Measurements from ENCODE around the gene KRT32.
"Not testable (repeated sequence)": the region's sequence is repeated elsewhere in the genome, so short reads cannot be mapped to it uniquely, and the experiment has no call there.

The KRT32 gene

DNA sequence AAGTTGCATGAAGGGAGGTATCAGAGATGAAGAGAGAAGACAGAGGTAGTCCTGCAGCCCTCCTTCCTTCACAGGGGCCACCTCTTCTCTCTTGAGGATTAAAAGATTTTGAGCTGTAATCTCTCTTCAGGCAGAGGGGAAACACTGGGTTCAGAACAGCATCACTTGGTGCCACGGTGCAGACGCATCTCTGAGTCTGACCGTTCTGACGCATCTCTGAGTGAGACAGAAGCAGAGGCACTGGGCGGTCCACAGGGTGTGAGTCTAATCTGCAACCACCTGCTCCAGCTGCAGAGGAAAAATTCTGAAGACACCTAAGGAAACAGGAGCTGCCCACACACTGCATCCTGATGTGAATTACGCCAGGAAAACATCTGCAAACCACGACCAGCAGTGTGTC, 37.5 kb downstream of the KRT32 start:
- no peak for DNase-seq (ENCODE audit: low read depth in 3 of 3)

DNA sequence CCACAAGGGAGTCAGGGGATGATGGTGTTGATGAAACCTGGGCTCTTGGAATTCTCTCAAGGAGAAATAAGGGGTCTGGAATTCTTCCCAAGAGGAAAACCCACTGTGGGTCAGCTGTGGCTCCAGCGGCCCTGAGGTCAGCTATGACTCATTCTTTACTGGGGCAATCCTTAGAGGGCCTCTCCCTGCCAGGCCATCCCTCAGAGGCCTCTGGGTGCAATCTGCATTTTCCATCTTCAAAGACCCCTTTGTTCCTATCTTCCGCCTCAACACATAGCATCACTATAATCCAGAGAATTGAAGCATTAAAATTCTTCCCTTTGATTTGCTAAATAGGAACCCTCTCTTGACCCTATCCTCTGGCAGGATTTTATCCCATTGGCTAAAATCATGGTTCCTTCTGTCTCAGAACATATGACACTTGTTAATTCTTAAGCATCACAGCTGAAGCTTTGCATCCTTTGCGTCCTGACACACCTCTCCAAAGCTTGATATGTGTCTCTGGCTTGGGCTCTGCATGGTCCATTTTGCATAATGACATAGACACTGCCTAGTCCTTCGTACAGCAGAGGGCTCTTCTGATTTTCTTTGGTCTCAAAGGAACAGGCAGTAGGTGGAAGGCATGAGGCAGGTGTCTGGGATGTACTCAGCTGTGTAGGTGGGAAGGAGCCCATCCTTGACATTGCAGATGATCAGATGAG, 38.4 kb downstream of the KRT32 start:
- DNase-seq (ENCODE audit: low read depth in 3 of 3), result no peak

GRCh38 chr17:41424111-41424635, 43.0 kb downstream of the KRT32 start, which contains the start of gene KRT37:
Gene KRT37 (minus strand): TSS chr17:41424585. CDS start chr17:41424523, 62 bp downstream.
- no peak for DNase-seq (ENCODE audit: low read depth in 3 of 3)

DNA sequence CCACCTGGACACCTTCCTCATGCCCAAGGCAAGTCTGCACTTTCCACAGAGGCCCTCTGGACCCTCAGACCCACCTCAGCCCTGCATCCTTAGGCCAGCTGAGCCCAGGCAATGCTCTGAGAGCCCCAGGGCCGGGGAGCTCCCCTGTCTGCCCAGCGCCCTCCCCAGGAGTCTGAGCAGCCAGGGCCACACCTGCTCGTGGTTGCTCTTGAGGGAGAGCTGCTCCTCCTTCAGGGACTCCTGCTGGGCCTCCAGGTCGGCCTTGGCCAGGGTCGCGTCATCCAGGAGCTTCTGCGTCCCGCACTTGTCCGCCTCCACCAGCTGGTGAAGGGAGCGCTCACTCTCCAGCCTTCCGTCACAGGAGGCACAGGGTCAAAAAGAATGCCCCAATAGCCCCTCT, 44.6 kb downstream of the KRT32 start:
- DNase-seq (ENCODE audit: low read depth in 3 of 3), result not testable (repeated sequence)

DNA sequence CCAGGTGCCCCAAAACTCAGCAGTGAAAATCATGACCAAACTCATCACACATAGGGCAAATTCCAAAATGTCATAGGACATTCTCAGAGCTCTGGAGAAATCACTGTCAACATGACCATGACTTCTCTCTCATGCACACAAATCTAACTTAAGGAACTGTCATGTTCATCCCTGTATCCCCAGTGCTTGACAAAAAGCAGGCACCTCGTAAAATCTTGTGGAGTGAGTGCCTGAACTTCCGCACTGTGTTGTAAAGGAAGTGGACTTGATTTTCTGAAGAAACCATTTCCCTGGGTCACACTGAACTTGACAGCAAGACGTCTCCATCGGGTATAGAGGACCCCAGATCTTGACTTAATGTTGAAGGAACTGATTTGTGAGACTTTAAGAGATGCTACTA, 45.6 kb downstream of the KRT32 start:
- no peak for DNase-seq (ENCODE audit: low read depth in 3 of 3)

DNA sequence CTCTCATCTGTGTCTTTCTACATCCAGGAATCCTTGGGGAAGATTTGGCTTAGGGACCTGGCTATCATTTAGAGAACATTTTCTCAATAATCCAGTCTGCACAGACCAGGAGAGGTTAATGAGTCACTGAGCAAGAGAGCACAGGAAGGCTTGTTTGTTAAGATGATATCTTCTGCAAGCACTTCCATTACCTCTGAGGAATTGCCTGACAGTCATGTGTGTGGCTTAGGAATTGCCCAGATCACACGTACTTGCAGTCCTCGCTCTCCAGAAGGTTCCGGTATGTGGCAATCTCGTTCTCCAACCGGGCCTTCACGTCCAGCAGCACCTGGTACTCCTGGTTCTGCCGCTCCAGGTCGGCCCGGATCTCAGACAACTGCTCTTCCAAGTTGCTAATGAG, 46.1 kb downstream of the KRT32 start:
- DNase-seq (ENCODE audit: low read depth in 3 of 3), result no peak

DNA sequence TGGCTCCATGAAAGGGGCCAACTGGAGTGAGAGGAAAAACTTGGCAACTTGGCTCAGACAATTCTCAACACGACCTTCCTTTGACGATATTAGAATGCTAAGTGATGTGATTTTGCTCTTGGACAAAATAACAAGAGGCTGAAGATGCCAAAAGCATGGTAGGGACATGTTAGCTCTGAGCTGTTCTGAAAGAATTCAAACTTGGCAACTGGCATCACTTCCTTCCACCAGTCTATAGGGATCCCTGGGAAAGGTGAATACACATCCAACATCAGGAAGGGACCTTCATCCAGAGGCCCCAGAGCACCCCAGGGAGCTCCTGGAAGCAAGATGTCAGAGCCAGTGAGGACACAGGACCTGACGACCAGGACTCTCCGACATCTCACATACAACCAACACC, 47.1 kb downstream of the KRT32 start:
- DNase-seq (ENCODE audit: low read depth in 3 of 3), result no peak

DNA sequence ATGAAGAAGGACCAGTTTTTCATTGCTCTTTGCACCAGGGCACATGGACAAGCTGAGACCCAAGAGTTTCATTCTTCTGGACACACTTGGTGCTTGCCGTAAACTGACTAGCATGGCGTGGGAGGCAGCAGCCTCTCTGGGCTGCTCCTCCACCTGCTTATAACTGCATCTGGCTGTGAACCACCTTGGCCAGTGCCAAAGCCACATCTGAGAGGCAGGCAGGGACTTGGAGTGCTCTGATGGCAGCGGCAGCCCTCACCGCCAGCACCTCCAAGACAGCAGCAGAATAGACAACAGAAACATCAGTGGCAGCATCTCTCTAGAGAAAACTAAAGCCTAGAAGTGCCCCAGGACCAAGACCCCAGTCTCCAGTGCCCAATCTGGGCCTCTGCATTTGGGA, 47.5 kb downstream of the KRT32 start:
- no peak for DNase-seq (ENCODE audit: low read depth in 3 of 3)

DNA sequence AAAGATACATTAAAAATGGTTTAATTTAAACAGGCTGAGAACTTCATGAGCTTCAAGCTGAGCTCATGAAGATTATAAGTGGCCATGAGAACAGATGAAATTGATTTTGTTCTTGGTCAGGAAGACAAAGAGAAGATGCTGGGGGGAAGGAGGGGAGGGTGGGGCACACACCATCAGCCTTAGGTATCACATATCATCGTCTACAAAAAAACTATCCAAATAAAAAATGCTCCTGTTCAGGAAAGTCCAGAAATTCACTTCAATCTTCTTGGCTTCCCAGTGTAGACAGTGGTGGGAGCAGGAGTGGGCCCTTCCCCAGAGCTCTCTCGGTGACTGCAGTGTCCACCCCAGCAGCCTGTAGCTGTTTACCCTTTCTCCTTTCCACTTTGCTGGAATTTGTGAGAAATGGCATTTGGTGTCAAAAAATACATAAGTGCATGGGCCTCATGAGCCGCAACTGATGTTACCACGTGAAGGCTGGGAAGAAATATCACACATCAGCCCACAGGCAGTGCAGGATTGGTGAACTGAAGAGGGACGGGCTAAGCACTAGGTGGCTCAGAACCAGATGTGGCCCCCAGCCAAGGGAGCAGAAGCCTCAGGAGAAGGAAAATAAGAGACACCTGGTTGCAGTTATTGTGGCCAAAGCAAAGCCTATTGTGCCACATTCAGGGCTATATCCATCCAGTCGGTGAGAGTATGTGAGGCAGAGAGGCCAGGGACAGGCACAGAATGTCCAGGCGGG, 48.9 kb downstream of the KRT32 start:
- no peak for DNase-seq (ENCODE audit: low read depth in 3 of 3)

DNA sequence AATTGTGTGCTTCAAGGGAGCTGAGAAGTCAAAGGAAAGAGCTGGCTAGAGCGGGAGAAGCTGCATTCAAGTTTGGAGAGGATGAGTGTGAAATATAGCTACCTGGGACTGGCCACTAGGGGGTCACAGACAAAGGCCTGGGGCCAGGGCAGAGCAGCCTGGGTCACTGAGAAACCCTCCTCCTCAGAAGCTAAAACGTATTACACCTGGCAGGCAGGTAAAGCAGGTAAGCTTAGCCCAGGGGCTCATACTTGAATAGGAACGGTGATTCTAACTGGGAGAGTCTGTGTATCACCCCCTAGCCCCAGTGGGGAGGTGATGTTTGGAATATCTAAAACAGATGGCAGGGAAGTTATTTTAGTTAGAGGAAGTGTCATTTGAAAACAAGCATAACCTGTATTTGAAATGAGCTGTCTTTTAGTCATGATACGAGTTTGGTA, 49.6 kb downstream of the KRT32 start:
- DNase-seq (ENCODE audit: low read depth in 3 of 3), result no peak

- no peak for DNase-seq (ENCODE audit: low read depth in 3 of 3)
These were observed 50.1 kb downstream of the KRT32 start for GRCh38 chr17:41417127-41417526.

GRCh38 chr17:41416479-41416878, 50.7 kb downstream of the KRT32 start:
- DNase-seq (ENCODE audit: low read depth in 3 of 3), result no peak

DNA sequence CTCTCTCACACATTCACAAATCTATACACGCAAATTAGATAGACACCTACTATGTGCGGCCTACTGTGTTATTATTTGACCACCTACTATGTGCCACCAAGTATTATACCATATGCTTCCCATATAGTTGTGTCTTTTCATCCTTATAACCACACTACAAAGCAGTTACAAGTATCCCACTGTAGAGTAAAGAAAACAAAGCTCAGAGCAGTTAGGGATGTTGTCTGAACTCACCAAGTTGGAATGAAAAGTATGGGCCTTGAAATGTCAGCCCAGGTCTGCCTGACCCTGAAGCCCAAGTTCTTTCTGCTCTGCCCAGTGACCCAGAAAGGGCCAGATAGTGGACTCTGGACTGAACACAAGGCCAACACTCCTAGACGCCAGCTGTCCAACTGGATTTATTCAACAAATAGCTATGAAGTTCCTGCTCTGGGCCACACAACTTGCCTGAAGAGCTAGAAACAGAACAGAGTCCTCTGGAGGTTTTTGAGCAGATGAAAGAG, 51.3 kb downstream of the KRT32 start:
- DNase-seq (ENCODE audit: low read depth in 3 of 3), result no peak

DNA sequence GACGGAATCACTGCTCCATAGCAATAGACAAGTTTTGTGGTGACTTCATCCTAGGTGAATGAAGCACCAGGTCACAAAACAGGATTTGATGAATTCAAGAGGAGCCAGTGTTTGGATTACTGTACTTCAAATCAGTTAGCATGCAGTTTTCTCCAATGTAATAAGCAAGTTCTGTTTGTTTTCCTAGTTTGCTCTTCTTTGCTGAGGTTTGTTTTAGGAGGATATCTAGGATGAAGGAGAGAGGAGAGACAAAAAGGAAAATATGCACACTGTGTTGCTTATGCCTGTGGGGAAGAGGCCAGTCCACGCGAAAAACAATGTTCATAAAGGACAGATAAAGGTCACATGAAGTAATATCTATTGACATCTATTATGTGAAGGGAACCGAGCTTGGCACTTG, 51.8 kb downstream of the KRT32 start:
- no peak for DNase-seq (ENCODE audit: low read depth in 3 of 3)

GRCh38 chr17:41413982-41414381, 53.2 kb downstream of the KRT32 start:
- no peak for DNase-seq (ENCODE audit: low read depth in 3 of 3)

GRCh38 chr17:41413353-41413957, 53.7 kb downstream of the KRT32 start:
- no peak for DNase-seq (ENCODE audit: low read depth in 3 of 3)

DNA sequence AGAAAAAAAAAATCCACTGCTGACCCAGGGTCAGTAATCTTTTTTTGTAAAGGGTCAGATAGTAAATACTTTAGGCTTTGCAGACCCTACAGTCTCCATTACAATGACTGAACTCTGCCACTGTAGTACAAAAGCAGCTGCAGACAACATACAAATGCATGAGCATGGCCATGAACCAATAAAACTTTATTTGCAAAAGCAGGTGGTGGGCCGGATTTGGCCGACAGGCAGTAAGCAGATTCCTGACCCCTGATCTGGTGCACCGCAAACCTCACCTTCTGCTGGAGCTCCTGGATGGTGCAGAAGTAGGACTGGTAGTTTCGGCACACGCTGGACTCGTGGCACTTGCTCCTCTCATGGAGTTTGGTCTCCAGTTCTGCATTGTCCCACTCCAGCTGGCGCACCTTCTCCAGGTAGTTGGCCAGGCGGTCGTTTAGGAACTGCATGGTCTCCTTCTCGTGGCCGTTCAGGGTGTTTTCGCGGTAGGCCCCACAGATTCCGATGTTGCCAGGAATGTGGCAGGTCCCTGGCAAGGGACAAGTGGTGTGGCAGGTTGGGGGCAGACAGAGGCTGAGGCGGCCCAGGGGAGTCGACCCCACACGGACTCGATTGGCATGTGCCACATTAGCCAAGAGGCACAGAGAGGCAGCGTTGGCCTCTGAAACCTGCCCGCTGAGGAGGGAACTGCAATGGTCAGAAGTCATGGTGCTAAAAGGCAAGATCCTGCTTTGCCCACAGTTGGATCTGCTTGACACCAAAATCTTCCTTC, 55.9 kb downstream of the KRT32 start:
- no peak for DNase-seq (ENCODE audit: low read depth in 3 of 3)

Data from stimulated activated CD4-positive, alpha-beta T cell treated with anti-CD3 and anti-CD28 coated beads, TNF-alpha, amount 100 ng/mL, for 48 hours (primary cell).